HG03457 (cell line): Measurements from ENCODE around the gene DPRX.
"Not testable (repeated sequence)": the region's sequence is repeated elsewhere in the genome, so short reads cannot be mapped to it uniquely, and the experiment has no call there.

Experiments
- ATAC-seq: cut with Tn5 transposase; IDR thresholded peaks from one replicate; pipeline ENCODE4 v1.9.1; 2021; ENCODE audit warnings: moderate number of reproducible peaks; ENCODE audit not compliant: unreplicated experiment

The DPRX gene

DNA sequence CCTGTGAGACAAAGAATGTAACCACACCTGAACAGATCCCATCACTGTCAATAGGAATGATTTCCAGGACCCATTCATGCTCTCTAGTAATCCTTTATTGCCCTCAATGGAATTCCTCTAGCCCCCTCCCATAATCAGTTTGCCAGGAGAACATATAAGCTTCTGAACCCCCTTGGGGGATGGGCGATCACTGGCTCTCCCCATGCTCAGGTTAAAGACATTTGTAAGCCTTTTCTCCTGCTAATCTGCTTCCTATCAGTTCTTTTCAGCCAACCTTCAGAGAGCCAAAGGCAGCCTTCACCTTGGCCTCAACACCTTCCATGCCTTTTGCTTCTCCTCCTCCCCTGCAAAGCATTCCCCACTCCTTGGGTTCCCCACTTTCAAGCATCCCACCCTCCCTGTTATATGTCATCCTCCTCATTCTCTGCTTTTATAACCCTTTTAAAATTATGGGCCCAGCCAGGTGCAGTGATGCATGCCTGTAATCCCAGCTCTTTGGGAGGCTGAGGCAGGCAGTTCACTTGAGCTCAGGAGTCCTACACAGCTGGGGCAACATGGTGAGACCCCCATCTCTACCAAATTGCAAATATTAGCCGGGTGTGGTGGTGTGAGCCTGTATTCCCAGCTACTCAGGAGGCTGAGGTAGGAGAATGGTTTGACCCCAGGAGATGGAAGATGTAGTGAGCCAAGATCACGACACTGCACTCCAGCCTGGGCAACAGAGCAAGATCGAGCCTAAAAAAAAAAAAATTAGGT, 12.4 kb downstream of the DPRX start:
- ATAC-seq: no peak

DNA sequence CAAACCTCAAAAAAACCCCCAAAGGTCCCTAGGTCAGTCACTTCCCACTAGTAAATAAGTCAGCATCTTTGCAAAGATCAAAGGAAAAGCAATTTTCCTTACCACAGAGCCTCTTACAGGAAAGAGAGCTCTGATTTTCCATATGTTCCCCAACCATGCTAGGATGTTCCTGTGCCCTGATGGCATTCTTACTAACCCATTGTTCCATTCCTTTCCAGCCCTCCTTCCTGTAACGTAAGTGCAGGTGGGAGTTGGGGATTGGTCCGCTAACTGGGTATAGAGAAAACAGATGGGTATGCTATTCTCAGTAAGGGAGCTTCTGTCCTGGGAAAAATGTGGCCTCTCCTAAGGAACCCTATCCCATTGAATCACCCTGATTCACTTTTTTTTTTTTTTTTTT, 14.3 kb downstream of the DPRX start:
- ATAC-seq: no peak

DNA sequence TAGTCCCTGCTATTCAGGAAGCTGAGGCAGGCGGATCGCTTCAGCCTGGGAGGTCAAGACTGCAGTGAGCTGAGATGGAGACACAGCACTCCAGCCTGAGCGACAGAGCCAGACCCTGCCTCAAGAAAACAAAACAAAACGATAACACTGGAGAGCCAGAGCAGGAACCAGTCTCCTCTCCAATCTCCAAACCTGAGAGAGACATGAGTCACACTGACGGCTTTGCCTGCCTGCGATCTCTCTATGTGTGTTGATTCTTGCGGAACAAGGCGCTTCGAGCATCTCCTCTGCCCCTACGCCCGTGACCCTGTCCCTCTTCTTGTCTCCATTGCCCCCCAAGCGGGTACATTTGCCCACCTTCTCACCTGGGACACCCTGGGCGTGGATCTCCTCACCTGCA, 15.6 kb downstream of the DPRX start:
- no peak for ATAC-seq

DNA sequence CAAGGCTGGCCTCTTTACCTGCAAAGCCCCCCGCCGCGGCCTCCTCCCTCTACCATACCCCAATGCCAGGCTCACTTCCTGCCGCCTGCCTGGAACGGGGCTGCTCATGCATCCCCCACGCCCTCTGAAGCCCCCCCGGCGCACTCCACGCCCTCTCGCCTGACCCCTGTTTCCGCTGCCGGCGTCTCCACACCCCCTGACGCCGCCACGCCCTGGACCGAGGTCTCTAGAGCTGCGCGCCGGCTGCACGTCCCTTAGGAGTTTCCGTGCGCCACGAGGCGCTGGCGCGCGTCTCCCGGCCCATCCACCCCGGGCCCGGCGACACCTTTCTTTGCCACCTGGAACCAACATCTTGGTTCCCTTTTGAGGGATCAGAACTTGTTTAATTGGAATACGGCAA, 16.0 kb downstream of the DPRX start:
- no peak for ATAC-seq

DNA sequence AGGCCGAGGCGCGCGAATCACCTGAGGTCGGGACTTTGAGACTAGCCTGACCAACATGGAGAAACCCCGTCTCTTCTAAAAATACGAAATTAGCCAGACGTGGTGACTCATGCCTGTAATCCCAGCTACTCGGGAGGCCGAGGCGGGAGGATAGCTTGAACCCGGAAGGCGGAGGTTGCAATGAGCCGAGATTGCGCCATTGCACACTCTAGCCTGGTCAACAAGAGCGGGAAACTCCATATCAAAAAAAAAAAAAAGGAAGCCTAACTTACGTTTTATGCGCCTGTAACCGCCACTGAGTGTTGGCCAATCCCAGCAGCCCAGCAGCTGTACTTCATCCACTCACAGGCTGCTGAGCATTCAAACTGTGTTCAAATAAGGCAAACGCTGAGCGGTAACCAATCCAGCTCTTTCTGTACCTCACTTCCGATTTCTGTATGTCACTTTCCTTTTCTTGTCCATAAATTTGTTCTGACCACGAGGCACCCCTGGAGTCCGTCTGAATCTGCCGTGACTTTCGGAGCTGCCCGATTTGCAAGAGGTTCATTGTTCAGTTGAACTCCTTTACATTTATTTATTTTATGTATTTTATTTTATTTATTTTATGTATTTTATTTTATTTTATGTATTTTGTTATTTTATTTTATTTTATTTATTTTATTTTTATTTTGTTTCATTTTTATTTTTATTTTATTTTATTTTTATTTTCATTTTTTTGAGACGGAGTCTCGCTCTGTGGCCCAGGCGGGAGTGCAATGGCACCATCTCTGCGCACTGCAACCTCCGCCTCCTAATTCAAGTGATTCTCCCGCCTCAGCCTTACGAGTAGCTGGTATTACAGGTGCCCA, 18.2 kb downstream of the DPRX start:
- ATAC-seq: no peak

DNA sequence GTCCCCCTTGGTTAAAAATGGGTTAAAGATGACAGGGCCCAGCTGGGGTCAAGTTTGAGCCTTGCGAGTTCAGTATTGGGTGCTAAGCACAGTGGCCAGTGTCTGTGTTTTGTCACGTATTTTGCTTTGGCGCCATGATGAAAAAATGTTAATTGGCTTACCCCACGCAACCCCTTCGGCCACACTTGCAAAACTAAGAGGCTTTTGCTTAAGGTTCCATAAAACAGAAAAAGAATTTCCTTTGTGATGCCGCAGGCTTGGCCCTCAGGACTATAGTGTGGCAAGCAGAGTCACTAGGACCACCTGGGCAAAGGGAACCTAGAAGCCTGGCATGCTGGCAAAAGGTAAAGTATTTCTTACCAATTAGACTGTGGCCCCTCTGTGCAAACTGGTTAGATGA, 20.7 kb downstream of the DPRX start:
- no peak for ATAC-seq

DNA sequence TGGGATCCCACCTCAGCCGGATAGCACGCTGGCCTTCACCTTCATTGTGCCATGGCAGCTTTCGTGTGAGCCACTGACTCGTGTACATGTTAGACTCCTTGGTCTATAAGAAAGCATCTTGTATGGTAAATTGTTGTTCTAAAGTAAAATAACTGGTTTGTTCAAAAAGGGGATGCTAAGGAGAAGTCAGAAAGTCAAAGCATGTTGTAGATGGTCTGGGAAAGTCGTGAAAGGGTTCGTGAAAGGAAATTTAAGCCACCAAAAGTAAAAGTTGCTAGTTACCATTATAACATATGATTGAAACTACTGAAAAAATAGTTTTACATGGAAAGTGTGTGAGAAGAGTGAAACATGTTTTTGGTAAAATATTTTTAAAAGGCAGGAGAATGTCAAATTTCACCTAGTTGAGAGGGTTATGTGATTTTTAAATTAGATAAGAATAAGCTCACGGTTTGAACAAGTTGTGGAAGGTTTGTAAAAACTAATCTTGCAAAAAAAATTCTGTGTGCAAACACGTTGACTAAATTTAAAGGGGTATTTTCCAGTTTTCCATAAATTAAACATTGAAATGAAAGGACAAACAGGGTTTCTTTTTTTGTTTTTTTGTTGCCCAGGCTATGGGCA, 23.4 kb downstream of the DPRX start:
- no peak for ATAC-seq

DNA sequence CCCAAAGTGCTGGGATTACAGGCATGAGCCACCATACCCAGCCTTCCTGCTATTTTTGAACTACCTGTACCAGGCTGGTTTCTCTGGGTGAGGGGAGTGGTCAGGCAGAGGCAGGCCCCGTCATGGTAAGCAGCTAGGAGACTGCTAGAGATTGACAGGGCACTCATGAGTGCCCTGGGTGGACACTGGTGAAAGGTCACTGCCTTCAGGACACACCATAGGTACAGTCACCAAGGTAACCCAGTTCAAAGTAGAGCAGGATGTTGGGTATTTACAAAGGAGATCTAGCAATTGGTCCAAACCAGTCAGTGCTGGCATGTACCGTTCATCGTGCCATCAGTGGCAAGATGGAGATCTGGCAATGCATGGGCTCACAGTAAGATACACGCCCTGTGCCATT, 25.5 kb downstream of the DPRX start:
- no peak for ATAC-seq

DNA sequence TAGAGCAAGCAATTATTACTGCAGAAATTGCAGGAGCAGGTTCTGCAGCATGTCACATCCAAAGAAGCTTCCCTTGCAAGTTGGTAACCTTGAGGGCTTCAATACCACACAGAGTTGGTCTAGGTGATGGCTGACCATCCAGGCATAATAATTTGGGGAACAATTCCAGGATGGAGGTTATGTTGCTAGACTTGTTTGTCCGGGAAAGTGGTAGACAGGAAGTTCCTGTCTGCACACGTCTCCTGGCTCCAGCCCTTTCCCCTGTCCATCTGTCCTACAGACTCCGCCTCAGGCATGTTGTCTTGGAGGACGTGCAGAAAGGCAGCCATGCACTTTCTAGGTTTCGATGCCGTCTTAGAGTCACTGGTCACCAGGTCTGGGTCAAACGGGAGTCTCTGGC, 26.0 kb downstream of the DPRX start:
- ATAC-seq: no peak

DNA sequence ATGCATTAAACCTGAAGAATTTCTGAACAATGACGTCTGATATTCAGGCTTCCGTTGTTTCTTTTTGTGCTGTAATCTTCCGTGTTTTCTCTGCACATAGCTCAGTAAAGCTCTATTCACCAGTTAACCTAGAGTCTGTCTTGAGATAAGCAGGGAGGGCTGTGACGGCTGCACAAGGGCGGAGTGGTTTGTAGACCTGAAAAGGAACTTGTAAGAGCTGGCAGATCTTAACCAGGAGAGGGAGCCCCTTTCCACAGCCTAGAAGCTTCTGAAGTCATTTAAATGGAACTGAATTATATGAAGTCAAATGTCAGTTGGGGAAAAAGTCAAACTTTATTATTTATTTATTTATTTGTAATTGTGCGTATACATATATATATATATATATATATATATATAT, 27.5 kb downstream of the DPRX start:
- ATAC-seq: no peak

DNA sequence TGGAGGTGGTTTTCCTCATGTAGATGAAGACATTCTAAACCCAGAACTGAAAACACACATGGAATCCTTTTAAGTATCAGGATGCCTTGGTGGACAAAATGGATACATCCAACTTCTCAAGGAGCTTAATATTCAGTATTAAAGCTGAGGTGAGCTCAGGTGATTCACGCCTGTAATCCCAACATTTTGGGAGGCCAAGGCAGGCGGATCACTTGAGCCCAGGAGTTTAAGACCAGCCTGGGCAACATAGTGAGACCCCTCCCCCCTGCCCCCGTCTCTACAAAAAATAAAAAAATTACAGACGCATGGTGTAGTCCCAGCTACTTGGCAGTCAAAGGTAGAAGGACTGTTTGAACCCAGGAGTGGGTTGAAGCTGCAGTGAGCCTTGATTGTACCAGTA, 28.8 kb downstream of the DPRX start:
- ATAC-seq: no peak

DNA sequence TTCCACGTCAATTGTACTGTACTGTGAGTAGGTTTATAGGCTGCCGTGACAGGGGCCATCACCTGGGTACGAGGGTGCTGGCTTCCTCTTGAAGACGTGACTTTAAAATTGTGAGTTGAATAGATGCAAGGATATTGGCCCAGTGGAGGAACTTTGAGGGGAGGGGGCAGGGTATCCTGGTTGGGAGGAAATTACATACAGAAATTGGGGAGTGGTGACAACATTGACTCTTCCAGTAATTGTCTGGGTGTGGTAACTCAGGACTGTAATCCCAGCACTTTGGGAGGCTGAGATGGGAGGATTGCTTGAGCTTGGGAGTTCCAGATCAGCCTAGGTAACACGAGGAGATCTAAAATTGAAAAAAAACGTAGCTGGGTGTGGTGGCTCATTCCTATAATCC, 30.4 kb downstream of the DPRX start:
- ATAC-seq: no peak

DNA sequence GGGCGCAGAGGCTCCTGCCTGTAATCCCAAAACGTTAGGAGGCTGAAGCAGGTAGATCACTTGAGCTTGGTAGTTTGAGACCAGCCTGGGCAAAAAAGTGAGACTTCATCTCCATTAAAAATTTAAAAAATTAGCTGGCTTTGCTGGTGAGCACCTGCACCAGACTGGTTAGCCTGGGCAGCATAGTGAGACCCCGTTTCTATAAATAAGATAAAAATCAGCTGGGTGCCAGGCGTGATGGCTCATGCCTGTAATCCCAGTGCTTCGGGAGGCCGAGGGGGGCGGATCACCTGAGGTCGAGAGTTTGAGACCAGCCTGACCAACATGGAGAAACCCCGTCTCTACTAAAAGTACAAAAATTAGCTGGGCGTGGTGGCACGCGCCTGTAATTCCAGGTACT, 32.4 kb downstream of the DPRX start:
- ATAC-seq: no peak

DNA sequence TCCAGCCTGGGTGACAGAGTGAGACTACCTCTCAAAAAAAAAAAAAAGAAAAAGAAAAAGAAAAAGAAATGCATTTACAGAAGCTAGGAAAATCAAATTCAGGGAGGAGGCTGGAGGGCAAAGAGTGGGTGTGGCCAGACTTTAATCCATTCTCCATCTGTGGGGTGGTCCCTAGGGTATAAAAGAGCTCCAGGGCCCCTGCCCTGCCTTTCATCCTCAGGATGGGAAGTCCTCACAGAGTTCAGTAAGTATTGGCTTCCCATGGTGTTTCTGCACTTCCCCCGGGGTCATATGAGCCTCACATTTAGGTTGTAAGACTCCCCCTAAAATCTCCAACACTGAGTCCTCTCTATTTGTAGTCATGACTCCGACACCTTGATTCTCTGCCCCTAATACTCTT, 33.0 kb downstream of the DPRX start:
- ATAC-seq: no peak

DNA sequence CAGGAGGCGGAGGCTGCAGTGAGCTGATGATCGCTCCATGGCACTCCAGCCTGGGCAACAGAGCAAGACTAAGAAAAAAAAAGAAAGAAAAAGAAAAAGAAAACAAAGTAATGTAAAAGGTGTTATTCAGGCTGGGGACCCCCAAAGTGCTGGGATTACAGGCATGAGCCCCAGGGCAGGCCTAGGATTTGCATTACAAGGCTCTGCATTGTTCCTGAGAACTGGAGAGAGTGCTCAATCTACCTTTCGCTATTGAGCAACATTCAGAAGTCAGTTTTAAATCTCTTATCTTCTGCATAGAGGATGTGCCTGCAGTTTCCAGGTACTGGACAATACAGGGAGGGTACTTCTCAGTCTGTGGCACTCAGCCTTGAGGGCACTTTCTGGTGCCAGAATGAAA, 34.5 kb downstream of the DPRX start:
- not testable (repeated sequence) for ATAC-seq

DNA sequence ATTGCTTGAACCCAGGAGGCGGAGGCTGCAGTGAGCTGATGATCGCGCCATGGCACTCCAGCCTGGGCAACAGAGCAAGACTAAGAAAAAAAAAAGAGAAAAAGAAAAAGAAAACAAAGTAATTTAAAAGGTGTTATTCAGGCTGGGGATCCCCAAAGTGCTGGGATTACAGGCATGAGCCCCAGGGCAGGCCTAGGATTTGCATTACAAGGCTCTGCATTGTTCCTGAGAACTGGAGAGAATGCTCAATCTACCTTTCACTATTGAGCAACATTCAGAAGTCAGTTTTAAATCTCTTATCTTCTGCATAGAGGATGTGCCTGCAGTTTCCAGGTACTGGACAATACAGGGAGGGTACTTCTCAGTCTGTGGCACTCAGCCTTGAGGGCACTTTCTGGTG, 37.0 kb downstream of the DPRX start:
- not testable (repeated sequence) for ATAC-seq

DNA sequence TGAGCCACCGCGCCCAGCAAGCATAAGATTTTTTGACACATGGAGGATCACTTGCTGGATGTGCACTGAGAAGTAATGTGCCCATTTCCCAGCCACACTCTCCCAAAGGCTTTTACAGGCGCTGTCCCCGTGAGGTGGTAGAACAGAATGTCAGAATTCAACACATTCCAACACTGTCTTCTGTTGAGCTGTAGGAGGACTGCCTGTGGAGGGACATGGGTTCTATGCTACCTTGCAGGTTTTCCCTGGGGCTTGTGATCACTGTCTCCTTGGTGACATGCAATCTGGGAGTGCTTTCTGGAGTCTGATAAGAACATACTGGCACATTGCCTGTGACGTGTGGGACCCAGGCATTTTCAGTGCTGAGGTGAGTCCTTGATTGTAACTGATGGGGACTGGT, 38.5 kb downstream of the DPRX start:
- ATAC-seq: no peak

DNA sequence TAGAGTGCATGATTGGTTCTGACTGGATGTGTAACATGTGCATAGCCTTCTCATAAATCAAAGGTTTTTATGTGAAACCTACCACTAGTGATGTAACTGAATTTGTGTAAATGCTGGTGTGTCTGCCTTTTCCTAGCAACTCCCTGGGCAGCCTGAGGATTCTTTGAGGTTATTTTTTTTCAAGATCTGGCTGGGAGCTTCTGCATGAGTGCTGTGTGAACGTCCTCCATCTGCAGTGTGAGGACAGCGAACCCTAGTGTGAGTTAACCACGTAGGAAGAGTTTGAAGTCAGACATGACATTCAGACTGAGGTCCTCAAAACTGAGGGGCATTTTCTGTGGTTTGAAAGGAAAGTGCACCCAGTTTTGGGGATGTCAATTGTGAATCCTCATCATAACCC, 39.9 kb downstream of the DPRX start:
- no peak for ATAC-seq
